Measurements from ENCODE around the gene LFNG. TPM values are rescaled to one million over a fixed set of nuclear protein-coding genes. Genes with fewer than 3 reads are reported as not detected.

Gene LFNG
- total and polyA plus RNA-seq, 2 of the 13 experiments (the other 11 are each of a cell fraction or from before 2014, with no cell fraction given), result 0.44 to 1.5 TPM

DNA sequence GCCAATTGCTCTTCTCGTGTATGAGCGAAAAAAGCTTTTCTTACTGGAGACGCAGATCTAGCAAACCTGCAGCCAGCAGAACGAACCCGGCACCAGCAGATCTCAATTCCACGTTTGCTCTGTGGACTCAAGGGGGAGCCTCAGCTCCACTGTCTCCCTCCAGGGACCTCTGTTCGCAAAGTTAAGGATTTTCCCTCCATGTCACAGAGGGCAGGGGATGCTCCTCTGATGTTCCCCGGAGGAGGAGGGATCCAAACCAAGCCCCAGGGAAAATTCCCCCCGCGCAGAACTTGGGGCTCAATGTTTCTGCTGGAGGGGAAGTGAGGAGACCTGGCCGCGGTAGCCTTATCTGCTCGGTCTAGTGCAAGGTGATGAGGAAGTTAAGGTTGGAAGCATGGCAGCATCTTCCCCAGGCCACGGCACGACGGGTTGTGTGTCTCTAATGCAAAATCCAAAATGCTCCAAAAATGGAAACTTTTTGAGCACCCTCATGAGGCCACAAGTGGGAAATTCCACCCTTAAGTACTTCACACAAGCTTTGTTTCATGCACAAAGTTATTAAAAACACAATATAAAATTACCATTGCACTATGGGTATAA lies 48.2 kb downstream of the LFNG start (continued):
- TF ChIP-seq ZNF510 (CRISPR knock-in tag; IDR thresholded peaks at IDR 0.05; ENCODE audit: low read depth), result no peak
- TF ChIP-seq DNMT1 (CRISPR knock-in tag; IDR thresholded peaks at IDR 0.05), result 0 out of 2 replicates have a peak, but pooled peaks have one; percentile 29
- no peak for TF ChIP-seq PHF21A (CRISPR knock-in tag; IDR thresholded peaks at IDR 0.05)
- TF ChIP-seq FOXC1 (CRISPR knock-in tag; IDR thresholded peaks at IDR 0.05; ENCODE audit: borderline replicate concordance), result 0 out of 2 replicates have a peak, but pooled peaks have one; percentile 66
- TF ChIP-seq, protein P1, sequence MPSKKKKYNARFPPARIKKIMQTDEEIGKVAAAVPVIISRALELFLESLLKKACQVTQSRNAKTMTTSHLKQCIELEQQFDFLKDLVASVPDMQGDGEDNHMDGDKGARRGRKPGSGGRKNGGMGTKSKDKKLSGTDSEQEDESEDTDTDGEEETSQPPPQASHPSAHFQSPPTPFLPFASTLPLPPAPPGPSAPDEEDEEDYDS (CRISPR knock-in tag; IDR thresholded peaks at IDR 0.05), result no peak
- no peak for TF ChIP-seq ZBTB7A (CRISPR knock-in tag; IDR thresholded peaks at IDR 0.05)
- TF ChIP-seq, protein P2, sequence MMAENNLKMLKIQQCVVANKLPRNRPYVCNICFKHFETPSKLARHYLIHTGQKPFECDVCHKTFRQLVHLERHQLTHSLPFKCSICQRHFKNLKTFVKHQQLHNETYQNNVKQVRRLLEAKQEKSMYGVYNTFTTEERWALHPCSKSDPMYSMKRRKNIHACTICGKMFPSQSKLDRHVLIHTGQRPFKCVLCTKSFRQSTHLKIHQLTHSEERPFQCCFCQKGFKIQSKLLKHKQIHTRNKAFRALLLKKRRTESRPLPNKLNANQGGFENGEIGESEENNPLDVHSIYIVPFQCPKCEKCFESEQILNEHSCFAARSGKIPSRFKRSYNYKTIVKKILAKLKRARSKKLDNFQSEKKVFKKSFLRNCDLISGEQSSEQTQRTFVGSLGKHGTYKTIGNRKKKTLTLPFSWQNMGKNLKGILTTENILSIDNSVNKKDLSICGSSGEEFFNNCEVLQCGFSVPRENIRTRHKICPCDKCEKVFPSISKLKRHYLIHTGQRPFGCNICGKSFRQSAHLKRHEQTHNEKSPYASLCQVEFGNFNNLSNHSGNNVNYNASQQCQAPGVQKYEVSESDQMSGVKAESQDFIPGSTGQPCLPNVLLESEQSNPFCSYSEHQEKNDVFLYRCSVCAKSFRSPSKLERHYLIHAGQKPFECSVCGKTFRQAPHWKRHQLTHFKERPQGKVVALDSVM (CRISPR knock-in tag; IDR thresholded peaks at IDR 0.05), result 0 out of 2 replicates have a peak, but pooled peaks have one; percentile 2
- TF ChIP-seq STAG1 (CRISPR knock-in tag; IDR thresholded peaks at IDR 0.05), result peak; percentile 91
- TF ChIP-seq ATF7 (IDR thresholded peaks at IDR 0.05), result no peak
- no peak for TF ChIP-seq ATF7 (CRISPR knock-in tag; IDR thresholded peaks at IDR 0.05)
- TF ChIP-seq, protein P3, sequence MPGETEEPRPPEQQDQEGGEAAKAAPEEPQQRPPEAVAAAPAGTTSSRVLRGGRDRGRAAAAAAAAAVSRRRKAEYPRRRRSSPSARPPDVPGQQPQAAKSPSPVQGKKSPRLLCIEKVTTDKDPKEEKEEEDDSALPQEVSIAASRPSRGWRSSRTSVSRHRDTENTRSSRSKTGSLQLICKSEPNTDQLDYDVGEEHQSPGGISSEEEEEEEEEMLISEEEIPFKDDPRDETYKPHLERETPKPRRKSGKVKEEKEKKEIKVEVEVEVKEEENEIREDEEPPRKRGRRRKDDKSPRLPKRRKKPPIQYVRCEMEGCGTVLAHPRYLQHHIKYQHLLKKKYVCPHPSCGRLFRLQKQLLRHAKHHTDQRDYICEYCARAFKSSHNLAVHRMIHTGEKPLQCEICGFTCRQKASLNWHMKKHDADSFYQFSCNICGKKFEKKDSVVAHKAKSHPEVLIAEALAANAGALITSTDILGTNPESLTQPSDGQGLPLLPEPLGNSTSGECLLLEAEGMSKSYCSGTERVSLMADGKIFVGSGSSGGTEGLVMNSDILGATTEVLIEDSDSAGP (CRISPR knock-in tag; IDR thresholded peaks at IDR 0.05; ENCODE audit: borderline replicate concordance), result 0 out of 2 replicates have a peak, but pooled peaks have one; percentile 8
- peak; percentile 71 for TF ChIP-seq RAD21 (CRISPR knock-in tag; IDR thresholded peaks at IDR 0.05)
- TF ChIP-seq ZNF724P (CRISPR knock-in tag; IDR thresholded peaks at IDR 0.05; ENCODE audit: borderline replicate concordance), result 0 out of 2 replicates have a peak, but pooled peaks have one; percentile 10
- TF ChIP-seq ZNF703 (CRISPR knock-in tag; IDR thresholded peaks at IDR 0.05; ENCODE audit: borderline replicate concordance), result 0 out of 2 replicates have a peak, but pooled peaks have one; percentile 28
- peak; percentile 73 for TF ChIP-seq SMC3 (IDR thresholded peaks at IDR 0.05; ENCODE audit: low read length)
- no peak for TF ChIP-seq ARNT2 (CRISPR knock-in tag; IDR thresholded peaks at IDR 0.05; ENCODE audit: low read depth)
- no peak for TF ChIP-seq KLF15 (CRISPR knock-in tag; IDR thresholded peaks at IDR 0.05; ENCODE audit: borderline replicate concordance)
- TF ChIP-seq RXRA (CRISPR knock-in tag; IDR thresholded peaks at IDR 0.05), result no peak
- peak; percentile 37; the same call in 1 of the 2 replicates for TF ChIP-seq SALL1 (CRISPR knock-in tag; IDR thresholded peaks at IDR 0.05)

Data from HepG2 (cell line).